B cell (primary cell): ENCODE data around the gene LAT. TPM values are rescaled to one million over a fixed set of nuclear protein-coding genes. Genes with fewer than 3 reads are reported as not detected.

ENCODE experiments used
- ATAC-seq: fragments of 200-7000 bp; cut with Tn5 transposase; one replicate; pipeline ENCODE4 v1.10.0; 2021; ENCODE audit warnings: low read depth, mild to moderate bottlenecking, moderate number of reproducible peaks, moderate library complexity
- CTCF ChIA-PET: fragments of 350-600 bp; sonication (Branson Sonifier 250); formaldehyde crosslinking; loops from one replicate; lab custom pipeline; 2021; ENCODE audit warnings: antibody characterized with exemption, inconsistent platforms; lab: Charles Lee
- POLR2A ChIA-PET: fragments of 350-600 bp; sonication (Branson Sonifier 250); formaldehyde crosslinking; loops from one replicate; lab custom pipeline; 2021; ENCODE audit warnings: antibody characterized with exemption; lab: Charles Lee
- DNase-seq: peaks from one replicate; pipeline ENCODE4 v3.0.0; 2013
- H2AFZ ChIP-seq: 2 replicates; pipeline ENCODE4 v1.6.1; 2012; ENCODE audit warnings: mild to moderate bottlenecking, low read depth, low read length; ENCODE audit not compliant: insufficient read depth, poor library complexity, severe bottlenecking
- H3K27ac ChIP-seq, 2 donors: 1 replicate in 1 of 2; 2 replicates in 1 of 2; pipeline ENCODE4 v1.5.1; 2012 to 2013; ENCODE audit warnings: low read length in 2 of 2, mild to moderate bottlenecking in 2 of 2, moderate library complexity in 1 of 2
- H3K27me3 ChIP-seq, 4 experiments: fragments of 200-600 bp in 1 of 4; sonication (generic) in 1 of 4; replicated peaks in 1 of 4; 1 replicate in 2 of 4; 2 replicates in 2 of 4; pipeline versions ENCODE4 v1.6.1 to v1.7.0; 2013 to 2016; ENCODE audit warnings: low read length in 3 of 4, mild to moderate bottlenecking in 2 of 4, mixed read lengths in 1 of 4, moderate library complexity in 1 of 4; ENCODE audit not compliant: insufficient read depth in 4 of 4, control insufficient read depth in 3 of 4; ENCODE audit errors: control extremely low read depth in 1 of 4
- H3K36me3 ChIP-seq, 2 experiments: replicated peaks in 1 of 2; 1 replicate in 1 of 2; 2 replicates in 1 of 2; pipeline versions ENCODE4 v1.6.1 to v1.7.1; 2013; ENCODE audit warnings: low read length in 1 of 2; ENCODE audit not compliant: insufficient read depth in 2 of 2, control insufficient read depth in 1 of 2; ENCODE audit errors: control extremely low read depth in 1 of 2, extremely low read depth in 1 of 2
- H3K4me1 ChIP-seq, 2 donors: fragments of 200-600 bp in 1 of 2; sonication (generic) in 1 of 2; 1 replicate in 1 of 2; 2 replicates in 1 of 2; pipeline versions ENCODE4 v1.5.1 to v1.6.1; 2013 to 2017; ENCODE audit warnings: low read length in 2 of 2; ENCODE audit not compliant: control insufficient read depth in 2 of 2, insufficient read depth in 2 of 2
- H3K4me2 ChIP-seq: replicated peaks from 2 replicates; pipeline ENCODE3; 2012; ENCODE audit warnings: mild to moderate bottlenecking, low read depth, low read length; ENCODE audit not compliant: poor library complexity, severe bottlenecking
- H3K4me3 ChIP-seq, 5 experiments: fragments of 200-600 bp in 1 of 5; sonication (generic) in 1 of 5; 1 replicate in 3 of 5; 2 replicates in 2 of 5; pipeline versions ENCODE4 v1.5.1 to v1.7.0; 2011 to 2016; ENCODE audit warnings: low read length in 4 of 5, mild to moderate bottlenecking in 4 of 5, low read depth in 2 of 5, control low read depth in 1 of 5, moderate library complexity in 1 of 5; ENCODE audit not compliant: insufficient read depth in 1 of 5; ENCODE audit errors: control extremely low read depth in 1 of 5, extremely low read depth in 1 of 5
- H3K79me2 ChIP-seq: fragments of 200-600 bp; sonication (generic); one replicate; pipeline ENCODE4 v1.6.0; 2016; ENCODE audit warnings: low read length; ENCODE audit not compliant: control insufficient read depth, insufficient read depth
- H3K9ac ChIP-seq: fragments of 200-600 bp; sonication (generic); 2 replicates; pipeline ENCODE4 v1.6.1; 2017; ENCODE audit warnings: mild to moderate bottlenecking, low read length, moderate library complexity
- H3K9me3 ChIP-seq, 3 donors: one replicate each; pipeline versions ENCODE4 v1.6.1 to v1.7.1; 2013; ENCODE audit warnings: low read length in 2 of 3; ENCODE audit not compliant: control insufficient read depth in 2 of 3, insufficient read depth in 1 of 3; ENCODE audit errors: control extremely low read depth in 1 of 3
- H4K20me1 ChIP-seq: 2 replicates; pipeline ENCODE4 v1.6.0; 2012; ENCODE audit warnings: mild to moderate bottlenecking, low read length; ENCODE audit not compliant: insufficient read depth, control insufficient read depth, poor library complexity, severe bottlenecking
- H3K27ac Mint-ChIP-seq: one replicate; pipeline ENCODE4 v1.8.0; 2021; ENCODE audit warnings: mixed read lengths
- H3K27me3 Mint-ChIP-seq: one replicate; pipeline ENCODE4 v1.8.0; 2021; ENCODE audit warnings: mixed read lengths
- H3K4me1 Mint-ChIP-seq: one replicate; pipeline ENCODE4 v1.8.0; 2021; ENCODE audit warnings: mixed read lengths
- H3K4me3 Mint-ChIP-seq: one replicate; pipeline ENCODE4 v1.8.0; 2021; ENCODE audit warnings: mixed read lengths
- H3K9me3 Mint-ChIP-seq: one replicate; pipeline ENCODE4 v1.8.0; 2022; ENCODE audit warnings: mixed read lengths; ENCODE audit not compliant: insufficient read depth
- CTCF ChIP-seq: fragments of 200-600 bp; IDR thresholded peaks from one replicate; pipeline ENCODE4 v1.8.0; 2022; ENCODE audit warnings: antibody characterized with exemption, mild to moderate bottlenecking
- EZH2 ChIP-seq: IDR thresholded peaks from 2 replicates; pipeline ENCODE4 v1.6.1; 2012; ENCODE audit warnings: borderline replicate concordance, low read depth, mild to moderate bottlenecking, moderate library complexity, low read length; ENCODE audit not compliant: insufficient read depth, poor library complexity, severe bottlenecking
- WGBS: methylation state at CpG from one replicate; pipeline ENCODE4 v1.1.5; 2013; ENCODE audit warnings: missing lambda C conversion rate; ENCODE audit not compliant: insufficient coverage; 5-methylcytosine and 5-hydroxymethylcytosine counted together
- intact Hi-C: fragments of 100-400 bp; cut with micrococcal nuclease; formaldehyde crosslinking; loops from one replicate; pipeline ENCODE4 v1.10.0; 2022
- polyA plus RNA-seq: library from polyadenylated mRNA; depleted of rRNA; stranded (reverse); fragments of >200 nt; gene quantifications from 2 replicates; pipeline ENCODE4 v1.2.3, GENCODE V29; 2012
- total RNA-seq, 2 donors: library from RNA; stranded (reverse); fragments of 120-200 nt in 1 of 2; gene quantifications; 1 replicate in 1 of 2; 2 replicates in 1 of 2; pipeline versions ENCODE4 v1.2.3 to v1.2.4, GENCODE V29; 2013 to 2022

The LAT gene
- total and polyA plus RNA-seq, 2 donors (not counting 1 experiment from before 2014, with no cell fraction given), result 10.6 to 12.2 TPM

GRCh38 chr16:28980929-28981328, 3.9 kb upstream of the LAT start:
- H3K9ac ChIP-seq, result no peak overlapping the region
- WGBS, result 100% methylated on average over 6 of the region's 7 CpGs
- ATAC-seq (no peak), DNase-seq (no peak)
- H4K20me1 ChIP-seq, result peaks cover 38% of the 10 kb centered on the region
- ChIA-PET POLR2A (no interaction called here), CTCF (no interaction called here)
- H3K4me3 ChIP-seq, result no peak overlapping the region
- no peak overlapping the region for H3K4me2 ChIP-seq
- Mint-ChIP-seq H3K4me1 (peaks cover 26% of the 10 kb centered on the region), H3K4me3 (no peak overlapping the region), H3K27ac (no peak overlapping the region), H3K9me3 (no peaks in the 10 kb centered on the region), H3K27me3 (no peaks in the 10 kb centered on the region)
- H3K27ac ChIP-seq, result no peak overlapping the region
- no peak overlapping the region for H2AFZ ChIP-seq
- peaks cover 0 to 13% (median 0%) of the 10 kb centered on the region in 4 experiments for H3K27me3 ChIP-seq
- TF ChIP-seq CTCF (no peak), EZH2 (no peak)
- H3K9me3 ChIP-seq, result peaks cover 0 to 15% (median 3%) of the 10 kb centered on the region in 3 donors
- H3K36me3 ChIP-seq, result peaks cover 0 to 64% of the 10 kb centered on the region in 2 experiments
- intact Hi-C loops, result no loop called here
- H3K4me1 ChIP-seq, result peaks cover 16 to 22% of the 10 kb centered on the region in 2 donors
- peaks cover 27% of the 10 kb centered on the region for H3K79me2 ChIP-seq

DNA sequence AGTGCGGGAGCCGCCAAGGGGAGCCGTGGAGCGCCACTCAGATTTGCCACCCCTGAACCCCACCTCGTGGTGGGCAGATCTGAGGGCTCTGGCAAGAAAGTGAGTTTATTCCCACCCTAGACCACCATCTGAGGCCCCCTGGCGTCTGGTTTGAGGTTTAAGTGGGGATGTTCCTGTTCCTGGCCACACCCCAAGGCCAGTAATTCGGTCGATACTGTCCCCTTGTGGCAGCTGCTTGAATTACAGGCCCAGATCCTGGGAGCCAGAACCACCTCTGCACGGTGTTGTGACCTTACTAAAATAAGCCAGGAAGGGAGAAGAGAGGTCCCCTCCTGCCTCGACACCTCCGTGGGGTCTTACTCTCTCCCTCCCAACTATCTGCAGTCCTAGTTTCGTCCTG, 3.3 kb upstream of the LAT start:
- Histone ChIP-seq H3K4me1 (peaks cover 16 to 22% of the 10 kb centered on the region in 2 donors), H3K36me3 (peaks cover 0 to 67% of the 10 kb centered on the region in 2 experiments), H3K79me2 (peaks cover 27% of the 10 kb centered on the region), H3K4me3 (no peak overlapping the region), H3K27ac (no peak overlapping the region), H4K20me1 (peaks cover 43% of the 10 kb centered on the region), H3K9me3 (peaks cover 0 to 21% (median 3%) of the 10 kb centered on the region in 3 donors), H3K9ac (no peak overlapping the region), H3K4me2 (no peak overlapping the region), H3K27me3 (peaks cover 0 to 13% (median 0%) of the 10 kb centered on the region in 4 experiments), H2AFZ (no peak overlapping the region)
- Mint-ChIP-seq H3K27me3 (no peaks in the 10 kb centered on the region), H3K4me1 (peaks cover 22% of the 10 kb centered on the region), H3K9me3 (no peaks in the 10 kb centered on the region), H3K4me3 (no peak overlapping the region), H3K27ac (no peak overlapping the region)
- 89% methylated on average over 8 of the region's 12 CpGs for WGBS
- ChIA-PET CTCF (interaction anchor here (0.6 kb wide), 1 partner anchor 1651 kb away, joined by 4 read pairs; no protein-coding TSS in a partner anchor), POLR2A (no interaction called here)
- no peak for ATAC-seq
- intact Hi-C loops, result no loop called here
- peak; percentile 34 for DNase-seq
- TF ChIP-seq EZH2 (no peak), CTCF (peak; percentile 54)
